HS-5 (cell line): ENCODE data around the gene ZNF385B.

ENCODE experiments used
- DNase-seq: peaks from one replicate; pipeline ENCODE4 v3.0.0-alpha.2; 2012; ENCODE audit warnings: low read depth

ZNF385B gene

DNA sequence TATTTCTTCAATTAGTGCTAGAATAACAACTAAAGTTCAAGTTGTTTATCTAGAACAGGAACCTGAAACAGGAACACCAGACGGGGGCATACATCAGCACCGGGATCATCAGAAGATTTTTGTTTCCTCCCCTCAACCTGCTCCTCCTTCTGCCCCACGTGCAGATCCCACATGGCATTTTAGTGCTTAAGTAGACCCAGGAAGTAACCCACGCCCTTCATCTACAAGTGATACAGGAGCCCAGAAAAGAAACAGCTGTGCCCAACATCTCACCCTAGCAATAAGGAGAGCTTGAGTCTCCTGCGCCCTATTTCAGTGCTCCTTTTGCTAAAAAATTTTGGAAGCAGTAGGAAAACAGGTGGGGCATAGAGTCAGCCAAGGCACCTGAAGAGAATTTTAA is 5.2 kb downstream of the ZNF385B start:
- no peak for DNase-seq

GRCh38 chr2:179855673-179856072 is 5.7 kb downstream of the ZNF385B start:
- DNase-seq = no peak

- no peak for DNase-seq
Observed at GRCh38 chr2:179854891-179855290, 6.5 kb downstream of the ZNF385B start.

DNA sequence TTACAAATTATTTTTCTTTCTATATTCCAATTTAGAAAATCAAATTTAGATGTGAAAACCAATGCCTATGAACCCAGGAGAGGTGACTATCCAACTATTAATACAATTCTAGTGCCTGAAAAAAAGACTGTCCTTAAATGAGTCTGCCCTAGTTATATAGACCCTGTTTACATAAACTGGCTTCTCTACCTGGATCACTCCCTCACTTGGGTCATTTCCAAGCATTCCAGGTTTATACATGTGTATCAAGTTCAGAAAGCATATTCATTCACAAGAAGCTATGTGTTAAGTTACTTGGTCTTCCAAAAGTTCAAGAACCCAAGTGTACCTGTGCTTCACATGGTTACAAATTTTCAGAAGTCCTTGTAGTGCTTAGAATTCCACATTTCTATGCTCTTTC is 8.3 kb downstream of the ZNF385B start:
- no peak for DNase-seq

GRCh38 chr2:179850188-179850587 is 11.2 kb downstream of the ZNF385B start:
- DNase-seq = peak; percentile 60

- no peak for DNase-seq
Observed at GRCh38 chr2:179849719-179850118, 11.7 kb downstream of the ZNF385B start.

GRCh38 chr2:179843541-179843940 is 17.9 kb downstream of the ZNF385B start:
- no peak for DNase-seq

- DNase-seq = no peak
Observed at GRCh38 chr2:179842498-179843153, 18.8 kb downstream of the ZNF385B start.

DNA sequence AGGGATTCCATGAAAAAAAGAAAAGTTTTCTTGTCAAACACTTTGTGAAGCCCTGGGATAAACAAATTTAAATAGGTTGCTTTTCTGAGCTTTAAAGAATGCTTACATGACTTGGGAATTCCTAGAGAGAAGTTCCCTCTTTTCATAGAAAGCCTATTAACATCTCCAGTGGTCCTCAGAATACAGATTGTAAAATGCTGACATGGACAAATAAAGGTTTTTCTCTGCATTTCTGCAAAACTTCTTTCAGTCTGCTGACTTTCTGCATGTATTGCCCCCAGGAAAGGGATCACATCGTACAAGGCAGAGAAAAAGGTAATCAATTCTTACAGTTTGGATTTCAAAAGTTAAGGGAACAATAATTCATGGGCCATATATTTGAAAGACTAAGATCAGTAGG is 20.6 kb downstream of the ZNF385B start:
- no peak for DNase-seq

DNA sequence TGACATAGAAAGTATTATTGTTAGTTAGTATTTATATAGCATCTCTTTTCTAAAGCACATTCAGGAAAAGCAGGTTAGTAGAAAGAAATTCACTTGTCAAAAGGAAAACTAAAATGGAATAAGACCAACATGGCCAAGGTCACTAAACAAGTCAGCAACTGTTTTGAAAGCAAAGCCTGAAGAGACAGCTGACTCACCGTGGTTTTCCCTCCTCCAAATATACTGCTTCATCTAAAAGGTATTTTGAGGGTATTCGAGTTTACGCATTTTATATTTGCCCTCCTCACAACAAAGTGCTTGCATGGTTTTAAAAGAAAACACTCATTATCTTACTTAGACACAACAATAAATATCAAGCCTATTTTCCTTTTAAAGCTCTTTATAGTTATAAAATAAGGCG is 24.0 kb downstream of the ZNF385B start:
- peak; percentile 63 for DNase-seq

DNA sequence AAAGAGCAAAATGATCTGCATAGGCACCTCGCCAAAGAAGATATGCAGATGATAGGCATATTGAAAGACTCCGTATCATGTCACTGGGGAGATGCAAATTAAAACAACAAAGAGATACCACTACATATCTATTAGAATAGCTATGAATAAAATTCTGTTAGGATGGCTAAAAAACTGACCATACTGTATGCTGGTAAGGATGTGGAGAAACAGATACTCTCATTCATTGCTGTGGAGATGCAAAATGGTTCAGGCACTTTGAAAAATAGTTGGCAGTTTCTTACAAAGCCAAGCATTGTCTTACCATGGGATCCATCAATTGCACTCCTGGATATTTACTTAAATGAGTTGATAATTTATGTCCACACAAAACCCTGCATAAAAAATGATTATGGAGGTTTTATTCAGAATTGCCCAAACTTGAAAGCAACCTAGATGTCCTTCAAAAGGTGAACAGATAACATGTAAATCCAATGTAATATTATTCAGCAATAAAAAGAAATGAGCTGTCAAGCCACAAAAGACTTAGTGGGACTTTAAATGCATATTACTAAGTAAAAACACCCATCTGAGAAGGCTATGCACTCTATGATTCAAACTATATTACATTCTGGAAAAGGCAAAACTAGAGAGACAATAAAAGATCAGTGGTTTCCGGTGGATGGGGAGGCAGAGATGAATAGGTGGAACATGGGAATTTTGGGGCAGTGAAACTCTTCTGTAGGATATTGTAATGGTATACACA is 31.2 kb downstream of the ZNF385B start:
- no peak for DNase-seq

DNA sequence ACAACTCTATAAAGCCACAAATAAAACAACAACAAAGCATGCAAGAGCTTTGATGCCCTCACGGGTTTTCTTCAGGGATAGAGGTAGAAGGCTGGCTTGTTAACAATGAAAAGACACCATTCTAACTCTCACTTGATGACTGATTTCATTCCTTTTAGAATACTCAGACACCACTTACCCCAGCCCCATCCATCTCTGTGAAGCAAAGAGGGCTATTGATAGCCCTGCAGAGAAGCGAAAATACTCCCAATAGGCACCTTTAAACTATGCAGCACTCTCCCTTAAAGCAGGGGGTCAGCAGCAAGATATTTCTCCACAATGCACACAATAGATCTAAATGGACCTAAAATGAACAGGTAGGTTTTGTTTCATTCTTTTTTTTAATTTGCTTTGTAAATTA is 35.1 kb downstream of the ZNF385B start:
- DNase-seq = no peak

DNA sequence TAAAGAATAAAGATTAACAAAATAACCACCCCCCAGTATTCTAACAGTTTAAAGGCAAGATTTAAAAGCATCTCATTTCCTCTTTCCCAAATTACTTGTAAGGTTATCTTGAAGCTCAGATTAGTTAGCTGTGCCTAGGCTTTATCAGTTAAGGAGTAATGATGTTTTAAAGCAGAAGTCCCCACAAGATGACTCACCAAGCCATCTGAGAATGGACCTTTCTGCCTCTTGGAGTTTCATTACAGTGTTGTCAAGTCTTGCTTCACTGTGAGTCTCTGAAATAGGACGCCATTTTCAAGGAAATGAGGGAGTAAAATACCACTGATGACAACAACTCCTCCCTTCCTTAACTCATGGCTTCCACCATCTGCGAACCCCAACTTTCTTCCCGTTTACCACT is 35.9 kb downstream of the ZNF385B start:
- no peak for DNase-seq

- DNase-seq = no peak
Observed at GRCh38 chr2:179824961-179825360, 36.5 kb downstream of the ZNF385B start.

DNA sequence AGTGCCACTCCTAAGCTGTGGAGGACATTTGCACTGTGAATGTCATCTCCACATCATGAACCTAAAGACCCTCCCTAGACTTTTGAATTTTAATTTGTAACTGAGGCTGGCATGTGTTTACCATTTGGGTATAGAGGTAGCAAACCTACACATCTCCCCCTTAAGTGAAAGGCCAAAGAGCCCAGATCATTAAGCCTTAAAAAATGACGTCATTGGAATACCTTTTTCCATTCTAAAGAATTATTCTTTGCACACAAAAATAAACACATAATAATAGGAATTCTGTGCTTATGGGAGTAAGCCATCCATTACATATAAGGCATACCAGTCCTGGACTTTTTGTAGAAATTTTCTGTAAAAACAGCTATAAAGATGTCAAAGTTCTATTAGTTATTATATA is 38.9 kb downstream of the ZNF385B start:
- no peak for DNase-seq

DNA sequence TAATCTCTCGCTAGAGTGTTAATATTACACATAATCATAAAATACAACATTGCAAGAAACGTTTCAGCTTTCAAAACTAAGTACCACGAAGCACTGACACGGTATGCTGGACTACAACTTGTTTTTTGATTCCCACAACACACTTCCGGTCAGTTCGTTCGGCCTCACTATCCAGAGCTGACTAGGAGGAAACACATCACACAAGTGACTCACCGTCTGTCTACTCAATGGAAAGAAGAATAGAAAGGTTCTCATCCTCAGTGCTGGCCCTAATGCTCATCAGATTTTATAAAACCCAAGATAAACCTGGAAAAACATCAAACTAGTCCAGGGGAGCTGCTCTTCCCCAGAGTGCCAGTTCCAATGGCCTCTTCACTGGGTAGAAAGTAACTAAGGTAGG is 42.9 kb downstream of the ZNF385B start:
- DNase-seq = no peak

GRCh38 chr2:179817181-179817841 is 44.1 kb downstream of the ZNF385B start:
- no peak for DNase-seq

GRCh38 chr2:179814050-179814449 is 47.4 kb downstream of the ZNF385B start:
- DNase-seq = no peak

DNA sequence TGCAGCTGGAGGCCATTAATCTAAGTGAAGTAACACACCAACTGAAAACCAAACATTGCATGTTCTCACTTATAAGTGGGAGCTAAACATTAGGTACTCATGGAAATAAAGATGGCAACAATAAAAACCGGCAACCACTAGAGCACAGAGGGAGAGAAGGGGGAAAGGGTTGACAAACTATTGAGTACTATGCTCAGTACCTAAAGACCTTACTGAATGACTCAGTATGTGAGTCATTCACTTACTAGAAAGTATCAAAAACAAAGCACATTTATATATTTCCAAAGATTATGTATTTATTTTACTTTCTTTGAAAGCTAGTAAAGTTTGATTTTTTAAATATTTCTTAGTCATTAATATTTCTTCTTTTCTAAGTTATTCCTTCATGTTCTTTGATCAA is 48.9 kb downstream of the ZNF385B start:
- DNase-seq = no peak

DNA sequence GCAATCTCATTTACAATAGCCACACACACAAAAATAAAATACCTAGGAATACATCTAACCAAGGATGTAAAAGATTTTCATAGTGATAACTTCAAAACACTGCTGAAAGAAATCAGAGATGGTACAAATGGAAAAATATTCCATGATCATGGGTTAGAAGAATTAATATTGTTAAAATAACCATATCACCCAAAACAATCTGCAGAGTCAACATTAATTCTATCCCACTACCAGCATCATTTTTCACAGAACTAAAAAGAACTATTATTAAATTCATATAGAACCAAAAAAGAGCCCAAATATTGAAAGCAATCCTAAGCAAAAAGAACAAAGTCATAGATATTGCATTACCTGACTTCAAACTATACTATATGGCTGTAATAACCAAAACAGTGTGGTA is 50.4 kb downstream of the ZNF385B start:
- DNase-seq = no peak

DNA sequence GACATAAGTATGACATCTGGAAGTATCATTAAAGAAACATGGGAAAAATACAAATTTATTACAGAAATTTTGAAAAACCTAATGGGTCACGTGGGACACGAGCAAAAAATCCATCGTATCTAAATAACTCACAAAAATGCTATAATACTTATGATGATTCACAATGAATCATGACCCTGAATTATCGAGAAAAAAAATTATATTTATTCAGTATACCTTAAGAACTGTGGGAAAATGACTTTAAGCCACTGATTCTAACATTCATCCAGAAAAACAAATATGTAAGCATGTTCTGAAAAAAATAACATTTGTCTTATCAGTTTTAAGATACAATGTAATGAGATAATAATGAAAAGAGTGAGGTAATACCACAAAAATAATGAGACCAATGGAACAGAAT is 51.8 kb downstream of the ZNF385B start:
- DNase-seq = no peak

GRCh38 chr2:179805001-179805400 is 56.4 kb downstream of the ZNF385B start:
- DNase-seq = no peak

- no peak for DNase-seq
Observed at GRCh38 chr2:179804206-179804605, 57.2 kb downstream of the ZNF385B start.
